ENCODE data around the gene ST7. TPM values are rescaled to one million over a fixed set of nuclear protein-coding genes. Genes with fewer than 3 reads are reported as not detected.

ST7 gene
- total RNA-seq, 1 experiment from 2014 or later, result 19.6 TPM

DNA sequence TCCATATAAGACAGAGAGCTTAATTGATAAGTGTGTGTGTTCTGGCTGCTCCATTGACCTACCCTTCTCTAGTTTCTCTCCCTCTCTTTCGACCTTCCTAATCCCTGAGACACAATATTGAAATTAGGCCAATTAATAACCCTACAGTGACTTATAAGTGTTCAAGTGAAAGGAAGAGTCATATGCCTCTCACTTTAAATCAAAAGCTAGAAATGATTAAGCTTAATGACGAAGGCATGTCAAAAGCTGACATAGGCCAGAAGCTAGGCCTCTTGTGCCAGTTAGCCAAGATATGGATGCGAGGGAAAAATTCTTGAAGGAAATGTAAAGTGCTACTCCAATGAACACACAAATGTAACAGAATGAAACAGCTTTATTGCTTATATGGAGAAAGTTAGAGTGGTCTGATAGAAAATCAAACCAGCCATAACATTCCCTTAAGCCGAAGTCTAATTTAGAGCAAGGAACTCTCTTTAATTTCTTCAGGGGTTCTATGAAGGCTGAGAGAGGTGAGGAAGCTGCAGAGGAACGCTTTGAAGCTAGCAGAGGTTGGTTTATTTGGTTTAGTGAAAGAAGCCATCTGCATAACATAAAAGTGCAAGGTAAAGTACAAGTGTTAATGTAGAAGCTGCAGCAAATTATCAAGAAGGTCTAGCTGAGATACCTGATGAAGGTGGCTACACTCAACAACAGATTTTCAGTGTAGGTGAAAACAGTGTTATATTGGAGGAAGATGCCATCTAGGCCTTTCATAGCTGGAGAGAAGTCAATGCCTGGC, 53.8 kb downstream of the ST7 start:
- in situ Hi-C loops (cut with HindIII; ENCODE audit: low pct_unique_long_range_greater_than_20kb, low sequenced_read_pairs), result no loop called here
- Histone ChIP-seq H3K27ac (ENCODE audit: low read length) (no peak overlapping the region), H3K9me3 (ENCODE audit: control insufficient read depth, insufficient read depth, low read depth, low read length) (no peaks in the 10 kb centered on the region), H3K36me3 (ENCODE audit: control insufficient read depth, insufficient read depth, low read length) (no peaks in the 10 kb centered on the region), H3K27me3 (ENCODE audit: control insufficient read depth, insufficient read depth, low read length) (no peaks in the 10 kb centered on the region), H3K4me3 (ENCODE audit: low read depth in 2 of 2, low read length in 2 of 2) (no peak overlapping the region), H3K4me1 (ENCODE audit: control insufficient read depth, insufficient read depth, low read length) (0 out of 2 replicates have a peak, but pooled peaks cover 2% of the 10 kb centered on the region)
- ATAC-seq (no peak), DNase-seq (ENCODE audit: low read depth, low spot score) (no peak)
- ChIA-PET POLR2A (no interaction called here), CTCF (no interaction called here)
- no TSS peak for BruUV-seq (replicated peaks)
- TF ChIP-seq, protein P1, sequence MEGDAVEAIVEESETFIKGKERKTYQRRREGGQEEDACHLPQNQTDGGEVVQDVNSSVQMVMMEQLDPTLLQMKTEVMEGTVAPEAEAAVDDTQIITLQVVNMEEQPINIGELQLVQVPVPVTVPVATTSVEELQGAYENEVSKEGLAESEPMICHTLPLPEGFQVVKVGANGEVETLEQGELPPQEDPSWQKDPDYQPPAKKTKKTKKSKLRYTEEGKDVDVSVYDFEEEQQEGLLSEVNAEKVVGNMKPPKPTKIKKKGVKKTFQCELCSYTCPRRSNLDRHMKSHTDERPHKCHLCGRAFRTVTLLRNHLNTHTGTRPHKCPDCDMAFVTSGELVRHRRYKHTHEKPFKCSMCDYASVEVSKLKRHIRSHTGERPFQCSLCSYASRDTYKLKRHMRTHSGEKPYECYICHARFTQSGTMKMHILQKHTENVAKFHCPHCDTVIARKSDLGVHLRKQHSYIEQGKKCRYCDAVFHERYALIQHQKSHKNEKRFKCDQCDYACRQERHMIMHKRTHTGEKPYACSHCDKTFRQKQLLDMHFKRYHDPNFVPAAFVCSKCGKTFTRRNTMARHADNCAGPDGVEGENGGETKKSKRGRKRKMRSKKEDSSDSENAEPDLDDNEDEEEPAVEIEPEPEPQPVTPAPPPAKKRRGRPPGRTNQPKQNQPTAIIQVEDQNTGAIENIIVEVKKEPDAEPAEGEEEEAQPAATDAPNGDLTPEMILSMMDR (IDR thresholded peaks at IDR 0.05), result no peak
- TF ChIP-seq, protein P2, sequence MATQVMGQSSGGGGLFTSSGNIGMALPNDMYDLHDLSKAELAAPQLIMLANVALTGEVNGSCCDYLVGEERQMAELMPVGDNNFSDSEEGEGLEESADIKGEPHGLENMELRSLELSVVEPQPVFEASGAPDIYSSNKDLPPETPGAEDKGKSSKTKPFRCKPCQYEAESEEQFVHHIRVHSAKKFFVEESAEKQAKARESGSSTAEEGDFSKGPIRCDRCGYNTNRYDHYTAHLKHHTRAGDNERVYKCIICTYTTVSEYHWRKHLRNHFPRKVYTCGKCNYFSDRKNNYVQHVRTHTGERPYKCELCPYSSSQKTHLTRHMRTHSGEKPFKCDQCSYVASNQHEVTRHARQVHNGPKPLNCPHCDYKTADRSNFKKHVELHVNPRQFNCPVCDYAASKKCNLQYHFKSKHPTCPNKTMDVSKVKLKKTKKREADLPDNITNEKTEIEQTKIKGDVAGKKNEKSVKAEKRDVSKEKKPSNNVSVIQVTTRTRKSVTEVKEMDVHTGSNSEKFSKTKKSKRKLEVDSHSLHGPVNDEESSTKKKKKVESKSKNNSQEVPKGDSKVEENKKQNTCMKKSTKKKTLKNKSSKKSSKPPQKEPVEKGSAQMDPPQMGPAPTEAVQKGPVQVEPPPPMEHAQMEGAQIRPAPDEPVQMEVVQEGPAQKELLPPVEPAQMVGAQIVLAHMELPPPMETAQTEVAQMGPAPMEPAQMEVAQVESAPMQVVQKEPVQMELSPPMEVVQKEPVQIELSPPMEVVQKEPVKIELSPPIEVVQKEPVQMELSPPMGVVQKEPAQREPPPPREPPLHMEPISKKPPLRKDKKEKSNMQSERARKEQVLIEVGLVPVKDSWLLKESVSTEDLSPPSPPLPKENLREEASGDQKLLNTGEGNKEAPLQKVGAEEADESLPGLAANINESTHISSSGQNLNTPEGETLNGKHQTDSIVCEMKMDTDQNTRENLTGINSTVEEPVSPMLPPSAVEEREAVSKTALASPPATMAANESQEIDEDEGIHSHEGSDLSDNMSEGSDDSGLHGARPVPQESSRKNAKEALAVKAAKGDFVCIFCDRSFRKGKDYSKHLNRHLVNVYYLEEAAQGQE (IDR thresholded peaks at IDR 0.05; ENCODE audit: insufficient read depth in 1 of 2, low read depth in 2 of 2, low read length in 1 of 2), result no peak
- TF ChIP-seq SIN3A (IDR thresholded peaks at IDR 0.05; ENCODE audit: borderline replicate concordance, insufficient read depth, low read depth, low read length) (no peak), POLR2AphosphoS5 (IDR thresholded peaks at IDR 0.05; ENCODE audit: low read depth, low read length) (no peak), TCF7L2 (IDR thresholded peaks at IDR 0.05; ENCODE audit: low read depth, low read length) (no peak)
- intact Hi-C loops (cut with micrococcal nuclease; ENCODE audit: unreplicated experiment), result no loop called here

DNA sequence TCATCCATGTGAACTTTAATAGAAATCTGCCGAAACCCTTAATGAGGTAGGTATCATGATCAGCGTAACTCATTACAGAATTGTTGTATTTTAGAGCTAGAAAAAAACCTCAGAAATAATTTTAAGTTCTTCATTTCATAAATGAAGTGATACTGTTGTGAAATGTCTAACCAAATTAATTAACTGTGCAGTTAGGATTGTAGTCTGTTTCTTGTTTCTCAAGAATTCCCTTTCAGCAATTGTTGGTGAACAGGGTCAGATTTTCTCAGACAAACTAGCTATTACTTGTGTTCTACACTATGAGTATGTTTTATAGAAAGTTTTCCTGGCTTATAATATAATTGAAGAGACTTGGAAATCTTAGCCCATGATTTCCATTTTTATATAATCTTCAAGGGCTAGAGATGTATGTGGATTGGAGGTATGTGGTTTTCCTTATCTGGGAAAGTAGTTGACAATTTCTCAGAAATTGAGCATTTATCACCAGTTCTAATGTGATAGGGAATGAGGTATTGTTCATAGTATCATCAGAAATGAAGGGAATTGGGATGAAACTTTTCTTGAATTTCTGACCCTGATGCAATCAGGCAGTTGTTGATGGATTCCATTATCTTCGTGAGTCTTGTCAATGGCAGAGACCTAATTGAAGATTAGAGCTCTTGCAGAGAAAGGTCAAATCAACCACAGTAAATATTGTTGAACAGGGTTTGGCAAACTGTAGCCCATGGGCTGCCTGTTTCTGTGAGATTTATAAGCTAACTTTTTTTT, 55.0 kb downstream of the ST7 start:
- H3K27ac ChIP-seq (ENCODE audit: low read length), result no peak overlapping the region
- ChIA-PET POLR2A (no interaction called here), CTCF (interaction anchor here (0.7 kb wide), 1 partner anchor 18 kb away, joined by 17 read pairs; no protein-coding TSS in a partner anchor)
- DNase-seq (ENCODE audit: low read depth, low spot score), result no peak
- no TSS peak for BruUV-seq (replicated peaks)
- H3K4me3 ChIP-seq (ENCODE audit: low read depth in 2 of 2, low read length in 2 of 2), result no peak overlapping the region
- intact Hi-C loops (cut with micrococcal nuclease; ENCODE audit: unreplicated experiment) (no loop called here), in situ Hi-C loops (cut with HindIII; ENCODE audit: low pct_unique_long_range_greater_than_20kb, low sequenced_read_pairs) (no loop called here)
- H3K27me3 ChIP-seq (ENCODE audit: control insufficient read depth, insufficient read depth, low read length), result no peaks in the 10 kb centered on the region
- H3K4me1 ChIP-seq (ENCODE audit: control insufficient read depth, insufficient read depth, low read length), result peaks cover 8% of the 10 kb centered on the region; the same call in 1 of the 2 replicates
- H3K36me3 ChIP-seq (ENCODE audit: control insufficient read depth, insufficient read depth, low read length), result no peaks in the 10 kb centered on the region
- no peak for ATAC-seq
- no peaks in the 10 kb centered on the region for H3K9me3 ChIP-seq (ENCODE audit: control insufficient read depth, insufficient read depth, low read depth, low read length)
- TF ChIP-seq, protein P2 (IDR thresholded peaks at IDR 0.05; ENCODE audit: insufficient read depth in 1 of 2, low read depth in 2 of 2, low read length in 1 of 2), result no peak
- TF ChIP-seq TCF7L2 (IDR thresholded peaks at IDR 0.05; ENCODE audit: low read depth, low read length), result no peak
- TF ChIP-seq SIN3A (IDR thresholded peaks at IDR 0.05; ENCODE audit: borderline replicate concordance, insufficient read depth, low read depth, low read length), result no peak
- TF ChIP-seq, protein P1 (IDR thresholded peaks at IDR 0.05), result no peak
- TF ChIP-seq POLR2AphosphoS5 (IDR thresholded peaks at IDR 0.05; ENCODE audit: low read depth, low read length), result no peak

Measured in Panc1 (cell line).